GM10847 (cell line): ENCODE data around the gene SMIM3.
"Not testable (repeated sequence)": the region's sequence is repeated elsewhere in the genome, so short reads cannot be mapped to it uniquely, and the experiment has no call there.

Experiments used
- POLR2A ChIP-seq: IDR thresholded peaks from 2 replicates; pipeline ENCODE4 v1.6.1; 2011; ENCODE audit not compliant: insufficient read length; ENCODE audit errors: extremely low read depth

SMIM3 gene

DNA sequence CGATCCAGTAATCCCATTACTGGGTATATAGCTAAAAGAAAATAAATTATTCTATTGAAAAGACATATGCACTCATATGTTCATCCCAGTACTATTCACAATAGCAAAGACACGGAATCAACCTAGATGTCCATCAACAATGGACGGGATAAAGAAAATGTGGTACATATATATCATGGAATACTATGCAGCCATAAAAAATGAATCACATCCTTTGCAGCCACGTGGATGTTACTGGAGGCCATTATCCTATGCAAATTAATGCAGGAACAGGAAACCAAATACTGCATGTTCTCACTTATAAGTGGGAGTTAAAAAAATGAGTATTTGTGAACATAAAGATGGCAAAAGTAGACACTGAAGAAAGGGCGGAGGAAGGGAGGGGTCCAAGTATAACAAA lies 51.2 kb downstream of the SMIM3 start:
- TF ChIP-seq POLR2A: no peak

DNA sequence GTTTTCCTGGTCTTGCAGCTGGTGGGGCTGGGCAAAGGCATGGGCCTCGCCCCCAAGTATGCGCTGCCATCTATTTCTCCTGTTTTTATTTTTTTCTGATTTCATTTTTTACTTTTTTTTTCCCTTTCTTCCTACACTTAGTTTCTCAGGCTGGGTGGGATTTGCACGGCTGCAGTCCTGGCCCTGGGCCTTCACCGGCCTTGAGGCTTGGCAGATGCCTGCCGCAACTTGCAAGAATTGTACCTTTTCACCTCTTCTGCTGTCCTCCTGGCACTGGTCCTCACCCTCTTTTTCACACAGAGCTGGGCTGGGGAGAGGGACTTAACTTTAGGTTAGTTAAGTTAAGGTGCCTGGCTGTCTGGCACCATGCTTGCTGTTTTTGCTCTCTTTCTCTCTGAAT lies 57.5 kb downstream of the SMIM3 start:
- no peak for TF ChIP-seq POLR2A

DNA sequence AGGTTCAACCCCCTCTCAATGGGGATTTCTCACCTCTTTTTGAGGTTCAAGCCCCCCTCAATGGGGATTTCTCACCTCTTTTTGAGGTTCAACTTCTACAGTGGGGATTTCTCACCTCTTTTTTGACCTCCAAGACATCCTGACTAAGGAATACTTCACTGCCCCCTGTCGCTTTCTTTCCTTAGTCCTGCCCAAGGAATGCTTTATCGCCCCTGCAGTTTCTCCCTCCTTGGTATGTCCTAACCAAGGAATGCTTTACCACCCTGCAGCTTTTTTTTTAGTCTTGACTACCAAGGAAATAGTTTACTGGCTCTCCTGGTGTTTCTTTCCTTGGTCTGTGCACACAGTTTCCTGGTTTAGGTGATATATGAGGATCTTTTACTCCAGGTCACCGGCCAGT lies 58.1 kb downstream of the SMIM3 start:
- TF ChIP-seq POLR2A: no peak

DNA sequence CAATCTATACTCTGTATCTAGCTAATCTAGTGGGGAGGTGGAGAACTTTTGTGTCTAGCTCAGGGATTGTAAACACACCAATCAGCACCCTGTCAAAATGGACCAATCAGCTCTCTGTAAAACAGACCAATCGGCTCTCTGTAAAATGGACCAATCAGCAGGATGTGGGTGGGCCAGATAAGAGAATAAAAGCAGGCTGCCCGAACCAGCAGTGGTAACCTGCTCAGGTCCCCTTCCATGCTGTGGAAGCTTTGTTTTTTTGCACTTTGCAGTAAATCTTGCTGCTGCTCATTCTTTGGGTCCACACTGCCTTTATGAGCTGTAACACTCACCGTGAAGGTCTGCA lies 67.7 kb downstream of the SMIM3 start, which contains the start of gene IRGM:
IRGM (plus strand) TSS at position 214 of the 346 bp plus-strand sequence. CDS start 1,603 bp downstream, outside the sequence.
- not testable (repeated sequence) for TF ChIP-seq POLR2A
